GM21381 (cell line): Measurements from ENCODE around the gene PEX14.

Source experiments
- ATAC-seq: cut with Tn5 transposase; IDR thresholded peaks from one replicate; pipeline ENCODE4 v1.9.1; 2021; ENCODE audit warnings: mild to moderate bottlenecking, moderate library complexity; ENCODE audit not compliant: unreplicated experiment

The PEX14 gene

GRCh38 chr1:10516925-10517676, 42.4 kb downstream of the PEX14 start:
- ATAC-seq = no peak

- no peak for ATAC-seq
These were observed 42.9 kb downstream of the PEX14 start for GRCh38 chr1:10517677-10517982.

DNA sequence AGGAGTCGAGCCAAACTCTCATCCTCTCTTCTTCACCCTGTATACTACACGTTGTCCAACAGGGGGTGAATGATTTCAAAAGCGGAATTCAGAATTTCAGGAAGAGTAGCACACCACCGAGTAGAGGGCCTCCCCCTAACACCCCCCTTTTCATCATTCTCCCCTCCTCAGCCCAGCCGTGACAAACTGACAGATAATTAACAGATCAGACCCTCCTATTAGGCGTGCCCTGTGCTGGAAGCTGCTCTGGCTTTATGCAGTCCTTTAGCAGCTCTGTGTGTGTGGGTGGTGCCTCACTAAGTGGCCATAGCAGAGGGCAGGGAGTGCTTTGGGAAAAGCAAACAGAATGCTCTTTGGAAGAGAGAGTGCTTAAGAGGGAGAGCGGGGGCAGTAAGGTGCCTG, 44.3 kb downstream of the PEX14 start:
- no peak for ATAC-seq

DNA sequence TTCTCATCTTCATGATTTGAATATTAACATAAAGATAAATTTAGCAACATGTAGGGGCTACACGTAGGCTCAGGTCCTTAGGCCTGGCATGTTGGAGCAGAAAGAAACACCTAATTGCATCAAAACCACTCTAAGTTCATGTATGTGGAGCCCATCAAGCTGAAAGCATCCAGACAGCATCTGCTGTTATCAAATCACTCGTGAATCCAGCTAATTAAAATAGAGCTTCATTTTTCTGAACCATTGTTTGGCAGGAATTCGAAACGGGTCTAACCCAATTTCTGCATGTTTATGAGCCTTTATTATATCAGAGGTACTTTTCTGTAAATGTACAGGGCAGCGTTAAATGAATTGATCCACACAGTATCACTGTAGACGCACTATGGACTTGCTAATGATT, 45.7 kb downstream of the PEX14 start:
- ATAC-seq = no peak

DNA sequence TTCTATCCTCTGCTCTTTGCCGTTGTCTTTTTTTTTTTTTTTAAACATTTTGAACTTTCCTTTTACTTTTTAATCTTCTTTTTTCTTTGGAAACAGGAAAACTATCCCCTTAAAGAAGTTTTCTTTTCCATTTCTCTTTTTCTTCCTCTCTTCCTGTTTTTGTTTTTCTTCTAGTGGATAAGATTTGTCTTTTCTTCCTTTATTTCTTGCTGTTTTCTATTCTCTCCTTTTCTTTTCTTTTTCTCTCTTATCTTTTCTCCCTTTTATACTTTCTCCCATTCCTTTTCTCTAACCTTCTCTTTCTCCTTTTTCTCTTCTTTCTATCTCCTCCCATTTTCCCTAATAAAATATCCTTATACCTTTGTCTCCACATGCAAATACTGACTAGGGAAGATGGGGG, 46.2 kb downstream of the PEX14 start:
- ATAC-seq = no peak

DNA sequence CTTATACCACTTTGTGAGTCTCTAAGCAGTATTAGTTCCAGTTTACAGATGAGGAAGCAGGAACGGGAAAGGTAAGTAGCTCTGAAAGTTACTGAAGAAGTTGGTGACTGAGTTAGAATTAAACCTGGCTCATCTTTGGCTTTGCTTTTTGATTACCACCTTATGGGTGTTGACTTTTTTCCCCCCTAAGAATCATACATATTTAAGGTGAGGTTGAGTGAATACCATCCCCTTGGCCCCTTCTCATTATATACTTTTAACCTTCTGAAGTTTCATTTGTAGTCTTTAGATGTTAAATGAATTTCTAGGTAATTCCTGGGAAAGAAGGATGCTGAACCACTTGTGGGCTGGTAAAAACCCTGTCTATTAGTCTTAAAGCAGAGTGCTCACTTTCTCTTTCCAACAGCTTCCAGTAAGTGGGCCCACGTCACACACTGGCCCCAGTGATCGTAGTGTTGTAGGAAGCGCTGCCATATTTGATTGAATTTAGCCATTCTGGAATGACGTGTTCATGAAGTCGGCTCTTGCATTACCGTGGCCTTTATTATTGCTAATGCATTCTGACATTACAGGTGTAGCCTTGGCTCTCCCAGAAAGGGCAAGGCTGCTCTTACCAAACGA, 46.9 kb downstream of the PEX14 start:
- no peak for ATAC-seq

- ATAC-seq = no peak
These were observed 47.6 kb downstream of the PEX14 start for GRCh38 chr1:10522322-10522860.

GRCh38 chr1:10525208-10525607, 50.5 kb downstream of the PEX14 start:
- ATAC-seq = no peak

DNA sequence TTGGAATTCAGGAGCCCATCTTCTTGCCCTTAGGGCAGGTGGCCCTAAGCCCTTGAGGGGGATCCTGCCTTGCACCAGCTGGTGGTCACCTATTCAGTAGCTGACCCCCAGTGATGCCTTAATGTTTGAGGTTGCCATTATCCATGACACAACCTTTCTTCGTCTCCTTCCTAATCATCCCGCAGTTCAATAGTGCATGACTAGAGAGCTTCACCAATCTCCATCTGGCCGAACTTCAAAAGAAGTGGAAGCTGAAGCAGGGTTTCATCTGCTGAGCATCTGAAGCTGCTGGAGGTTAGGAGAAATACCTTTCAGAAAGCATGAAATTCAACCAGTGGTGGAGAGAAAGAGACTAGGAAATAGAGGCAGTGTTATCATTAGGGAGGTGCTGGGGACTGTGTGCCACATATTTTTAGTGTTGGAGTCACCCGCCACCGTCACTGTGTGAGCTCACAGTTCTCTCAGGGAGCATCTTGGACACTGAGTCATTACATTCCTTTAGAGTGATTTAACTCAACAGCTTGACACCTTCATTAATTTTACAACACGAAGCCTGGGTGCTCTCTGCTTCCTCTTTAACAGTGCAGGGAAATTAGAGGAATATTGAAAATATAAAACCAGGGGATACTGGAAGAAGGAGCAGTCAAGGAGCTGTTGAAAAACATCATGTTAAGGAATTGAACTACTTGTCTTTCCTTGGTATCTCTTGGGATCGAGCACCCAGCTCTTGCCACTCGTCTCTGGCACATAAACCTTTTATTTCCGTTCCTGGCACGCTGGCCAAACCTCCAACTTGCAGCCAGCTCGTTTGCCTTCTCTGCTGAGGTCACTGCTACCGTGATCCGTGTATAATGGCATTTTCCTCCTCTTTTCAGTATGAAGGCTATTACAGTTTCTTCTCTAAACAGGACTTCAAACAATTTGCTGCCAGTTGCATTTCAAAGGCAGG, 53.6 kb downstream of the PEX14 start:
- no peak for ATAC-seq

GRCh38 chr1:10529091-10529490, 54.3 kb downstream of the PEX14 start:
- no peak for ATAC-seq

DNA sequence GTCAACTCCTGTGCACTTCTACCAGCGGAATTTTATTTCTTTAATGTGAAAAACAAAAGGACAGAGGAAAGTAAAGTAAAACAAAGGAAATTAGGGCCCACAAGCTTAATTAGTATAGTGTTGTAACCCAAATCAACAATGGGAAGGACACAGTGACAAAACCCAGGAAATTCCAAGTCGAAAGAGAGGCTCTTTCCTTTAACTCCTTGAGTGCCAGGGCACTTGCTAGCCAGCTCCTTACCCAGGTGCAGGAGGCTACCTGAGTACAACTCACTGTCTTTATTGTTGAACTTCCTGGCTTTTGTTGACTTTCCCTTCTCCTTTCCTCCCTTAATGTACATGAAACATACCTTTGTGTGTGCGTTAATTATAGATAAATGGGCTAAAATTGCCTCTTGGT, 55.0 kb downstream of the PEX14 start:
- ATAC-seq = no peak

GRCh38 chr1:10530281-10530740, 55.6 kb downstream of the PEX14 start:
- no peak for ATAC-seq

GRCh38 chr1:10530756-10531495, 56.2 kb downstream of the PEX14 start:
- ATAC-seq = no peak

GRCh38 chr1:10532362-10532761, 57.6 kb downstream of the PEX14 start:
- no peak for ATAC-seq

DNA sequence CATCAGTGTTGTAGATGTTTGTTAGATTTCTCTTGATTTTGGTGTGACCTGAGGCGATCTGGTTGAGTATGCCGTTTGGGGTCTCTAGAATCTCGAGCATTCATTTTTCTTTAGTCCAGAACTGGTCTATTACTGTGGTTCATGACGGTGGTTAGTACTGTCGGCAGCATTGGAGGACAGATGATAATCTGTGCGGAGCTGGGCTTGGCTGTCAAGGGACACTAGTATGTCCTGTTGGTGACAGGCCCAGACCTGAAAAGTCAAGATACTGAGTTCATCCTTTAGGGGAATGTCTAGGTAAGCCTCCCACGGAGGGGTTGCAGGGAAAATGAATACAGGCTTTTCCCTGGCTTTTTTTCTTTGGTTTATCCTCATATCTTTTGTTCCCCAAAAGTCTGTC, 59.8 kb downstream of the PEX14 start:
- no peak for ATAC-seq

- no peak for ATAC-seq
These were observed 61.5 kb downstream of the PEX14 start for GRCh38 chr1:10536133-10536770.

- ATAC-seq = no peak
These were observed 62.5 kb downstream of the PEX14 start for GRCh38 chr1:10537082-10537766.

GRCh38 chr1:10538646-10539355, 64.1 kb downstream of the PEX14 start:
- no peak for ATAC-seq

DNA sequence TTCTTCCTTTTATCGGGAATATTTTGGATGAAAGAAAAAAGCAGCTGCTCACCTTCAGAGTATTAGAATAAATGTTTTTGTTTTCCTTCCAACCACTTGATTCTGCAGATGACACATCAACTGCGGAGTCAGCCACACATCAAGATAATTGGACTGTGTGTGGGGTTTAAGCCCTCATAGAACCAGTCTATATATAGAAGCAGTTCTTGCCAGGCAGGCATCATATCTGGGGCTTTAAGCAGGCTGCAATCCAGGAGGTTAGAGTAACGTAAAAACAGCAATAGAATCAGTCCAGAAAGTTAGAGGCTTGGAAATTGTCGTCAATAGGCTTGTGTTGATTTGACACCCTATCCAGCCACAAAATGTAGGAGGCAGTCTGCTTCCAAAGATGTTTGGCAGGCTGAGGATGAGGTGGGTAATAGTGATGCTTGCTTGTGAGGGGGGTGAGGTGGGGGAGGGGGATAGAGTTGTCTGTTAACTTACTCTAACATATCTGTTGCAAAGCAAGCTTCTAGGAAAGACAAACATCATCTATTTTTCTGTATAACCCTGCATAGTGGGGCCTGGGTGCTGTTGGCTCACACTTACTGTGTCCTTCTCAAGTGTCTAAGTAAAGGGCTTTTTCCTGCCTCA, 64.8 kb downstream of the PEX14 start:
- ATAC-seq = no peak
